Liver (tissue), 9 donors: ENCODE results near the gene PGA3. TPM values are rescaled to one million over a fixed set of nuclear protein-coding genes. Genes with fewer than 3 reads are reported as not detected.

ENCODE experiments used
- DNase-seq: peaks from one replicate; pipeline ENCODE4 v3.0.0-alpha.2; 2017; ENCODE audit warnings: low spot score
- H3K27ac ChIP-seq, 2 donors: one replicate each; pipeline ENCODE4 v1.7.0; 2013; ENCODE audit warnings: inconsistent platforms in 2 of 2, low read length in 2 of 2, control low read depth in 1 of 2, low read depth in 1 of 2, mild to moderate bottlenecking in 1 of 2
- H3K27me3 ChIP-seq, 4 donors: one replicate each; pipeline versions ENCODE4 v1.6.1 to v1.7.0; 2013; ENCODE audit warnings: low read length in 3 of 4, inconsistent platforms in 1 of 4, mild to moderate bottlenecking in 1 of 4, moderate library complexity in 1 of 4; ENCODE audit not compliant: control insufficient read depth in 4 of 4, insufficient read depth in 4 of 4
- H3K36me3 ChIP-seq, 4 donors: one replicate each; pipeline versions ENCODE4 v1.6.1 to v1.7.0; 2013; ENCODE audit warnings: low read length in 3 of 4, mild to moderate bottlenecking in 3 of 4, low read depth in 1 of 4, moderate library complexity in 1 of 4; ENCODE audit not compliant: control insufficient read depth in 4 of 4, insufficient read depth in 3 of 4
- H3K4me1 ChIP-seq, 4 donors: one replicate each; pipeline versions ENCODE4 v1.6.1 to v1.7.0; 2013; ENCODE audit warnings: low read length in 3 of 4, mild to moderate bottlenecking in 3 of 4, moderate library complexity in 1 of 4; ENCODE audit not compliant: control insufficient read depth in 4 of 4, insufficient read depth in 4 of 4
- H3K4me3 ChIP-seq, 3 donors: one replicate each; pipeline versions ENCODE4 v1.6.1 to v1.7.0; 2013; ENCODE audit warnings: low read length in 3 of 3, control low read depth in 1 of 3, low read depth in 1 of 3, mild to moderate bottlenecking in 1 of 3
- H3K9ac ChIP-seq, 2 donors: one replicate each; pipeline ENCODE4 v1.7.0; 2013; ENCODE audit warnings: low read length in 2 of 2, mild to moderate bottlenecking in 2 of 2, moderate library complexity in 2 of 2, control low read depth in 1 of 2, low read depth in 1 of 2
- H3K9me3 ChIP-seq, 4 donors: one replicate each; pipeline versions ENCODE4 v1.6.1 to v1.7.0; 2013; ENCODE audit warnings: low read length in 3 of 4; ENCODE audit not compliant: control insufficient read depth in 4 of 4
- EGR1 ChIP-seq, 2 donors: IDR thresholded peaks; 2 replicates each; pipeline ENCODE4 v1.6.1; 2016 to 2018; ENCODE audit warnings: antibody characterized with exemption in 2 of 2, low read depth in 2 of 2
- FOXA1 ChIP-seq: IDR thresholded peaks from 2 replicates; pipeline ENCODE4 v1.6.1; 2016; ENCODE audit warnings: antibody characterized with exemption
- FOXA2 ChIP-seq: IDR thresholded peaks from 2 replicates; pipeline ENCODE4 v1.6.1; 2016; ENCODE audit warnings: antibody characterized with exemption
- GABPA ChIP-seq, 2 donors: IDR thresholded peaks in 1 of 2; conservative IDR thresholded peaks in 1 of 2; 2 replicates each; pipeline ENCODE4 v1.6.1; 2016; ENCODE audit warnings: antibody characterized with exemption in 2 of 2, mild to moderate bottlenecking in 1 of 2, moderate library complexity in 1 of 2
- HNF4A ChIP-seq, 2 donors: conservative IDR thresholded peaks; 2 replicates each; pipeline ENCODE4 v1.6.1; 2016; ENCODE audit warnings: antibody characterized with exemption in 2 of 2, mild to moderate bottlenecking in 2 of 2
- HNF4G ChIP-seq: IDR thresholded peaks from 2 replicates; pipeline ENCODE4 v1.6.1; 2016; ENCODE audit warnings: antibody characterized with exemption
- JUND ChIP-seq, 2 donors: IDR thresholded peaks; 2 replicates each; pipeline ENCODE4 v1.6.1; 2016; ENCODE audit warnings: antibody characterized with exemption in 2 of 2
- NR2F2 ChIP-seq: IDR thresholded peaks from 2 replicates; pipeline ENCODE4 v1.6.1; 2016; ENCODE audit warnings: antibody characterized with exemption
- RAD21 ChIP-seq, 2 donors: IDR thresholded peaks; 2 replicates each; pipeline ENCODE4 v1.6.1; 2016; ENCODE audit warnings: antibody characterized with exemption in 2 of 2, mild to moderate bottlenecking in 2 of 2
- RXRA ChIP-seq, 2 donors: IDR thresholded peaks; 2 replicates each; pipeline ENCODE4 v1.6.1; 2017 to 2018; ENCODE audit warnings: antibody characterized with exemption in 2 of 2, mild to moderate bottlenecking in 1 of 2
- SP1 ChIP-seq: IDR thresholded peaks from 2 replicates; pipeline ENCODE4 v1.6.1; 2018; ENCODE audit warnings: antibody characterized with exemption, mild to moderate bottlenecking
- TAF1 ChIP-seq: conservative IDR thresholded peaks from 2 replicates; pipeline ENCODE4 v1.6.1; 2016; ENCODE audit warnings: antibody characterized with exemption, mild to moderate bottlenecking
- YY1 ChIP-seq: IDR thresholded peaks from 2 replicates; pipeline ENCODE4 v1.6.1; 2016; ENCODE audit warnings: antibody characterized with exemption, mild to moderate bottlenecking
- WGBS: extraction: QIAGEN DNeasy Blood & Tissue Kit; methylation state at CpG from one replicate; pipeline ENCODE4 v1.1.7; 2013; 5-methylcytosine and 5-hydroxymethylcytosine counted together
- polyA plus RNA-seq, 2 donors: library from polyadenylated mRNA; stranded (reverse) in 1 of 2; unstranded in 1 of 2; fragments of 200-250 nt in 1 of 2; fragments of >200 nt in 1 of 2; fragmentation: Nextera tagmentation in 1 of 2; extraction: Ambion mirVana in 1 of 2; gene quantifications; one replicate each; pipeline versions ENCODE4 v1.2.1 to v1.2.3, GENCODE V29; 2013 to 2015
- total RNA-seq, 2 donors: library from RNA; depleted of rRNA; stranded (reverse); fragments of >200 nt; gene quantifications; one replicate each; pipeline ENCODE4 v1.2.3, GENCODE V29; 2014
- TF ChIP-seq, protein P1 (sequence below): fragments of 150-350 bp; IDR thresholded peaks from 2 replicates; pipeline ENCODE4 v1.5.1; 2017; ENCODE audit warnings: improper control_type of control experiment, low read depth, low read length; ENCODE audit not compliant: missing input control
- TF ChIP-seq, protein P2 (sequence below): IDR thresholded peaks from 2 replicates; pipeline ENCODE4 v1.6.1; 2016; ENCODE audit warnings: antibody characterized with exemption
- TF ChIP-seq, protein P3 (sequence below): IDR thresholded peaks from 2 replicates; pipeline ENCODE4 v1.6.1; 2016; ENCODE audit warnings: antibody characterized with exemption
- TF ChIP-seq, protein P4 (sequence below): IDR thresholded peaks from 2 replicates; pipeline ENCODE4 v1.6.1; 2016; ENCODE audit warnings: antibody characterized with exemption, mild to moderate bottlenecking
- TF ChIP-seq, protein P5 (sequence below): IDR thresholded peaks from 2 replicates; pipeline ENCODE4 v1.6.1; 2016; ENCODE audit warnings: antibody characterized with exemption
- donor health status: healthy.
- donor health status: healthy.
- donor health status: healthy.
- donor health status: healthy.
- donor health status: healthy.

PGA3 gene
- total and polyA plus RNA-seq, 4 donors = 0.25 to 0.56 (median 0.54) TPM; not detected in 1

DNA sequence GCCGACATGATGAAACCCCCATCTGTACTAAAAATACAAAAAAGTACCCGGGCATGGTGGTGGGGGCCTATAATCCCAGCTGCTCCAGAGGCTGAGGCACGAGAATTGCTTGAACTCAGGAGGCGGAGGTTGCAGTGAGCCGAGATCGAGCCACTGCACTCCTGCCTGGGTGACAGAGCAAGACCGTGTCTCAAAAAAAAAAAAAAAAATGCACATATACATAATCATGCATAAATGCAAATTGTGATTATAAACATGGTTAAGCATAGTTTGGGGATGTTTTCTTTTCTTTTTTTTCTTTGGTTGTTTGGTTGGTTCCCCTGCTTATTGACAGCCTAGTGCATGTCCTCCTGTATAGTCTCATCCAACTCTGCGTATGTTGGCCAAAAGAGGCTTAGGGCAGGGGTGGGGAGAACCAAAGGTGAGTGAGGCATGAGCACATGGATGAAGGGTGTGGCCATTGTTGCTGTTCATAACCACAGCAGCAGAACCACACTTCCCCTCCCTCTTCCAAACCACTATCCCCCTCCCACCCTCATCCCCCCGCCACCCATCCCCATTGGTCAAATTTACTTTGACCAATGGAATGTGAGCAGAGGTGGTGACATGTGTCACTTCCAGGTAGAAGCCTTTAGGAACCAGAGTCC lies 35.1 kb upstream of the PGA3 start (continued):
- no peak for TF ChIP-seq GABPA (IDR thresholded peaks at IDR 0.05 in 1 of 2, conservative IDR thresholded peaks at IDR 0.05 in 1 of 2)
- TF ChIP-seq, protein P1, sequence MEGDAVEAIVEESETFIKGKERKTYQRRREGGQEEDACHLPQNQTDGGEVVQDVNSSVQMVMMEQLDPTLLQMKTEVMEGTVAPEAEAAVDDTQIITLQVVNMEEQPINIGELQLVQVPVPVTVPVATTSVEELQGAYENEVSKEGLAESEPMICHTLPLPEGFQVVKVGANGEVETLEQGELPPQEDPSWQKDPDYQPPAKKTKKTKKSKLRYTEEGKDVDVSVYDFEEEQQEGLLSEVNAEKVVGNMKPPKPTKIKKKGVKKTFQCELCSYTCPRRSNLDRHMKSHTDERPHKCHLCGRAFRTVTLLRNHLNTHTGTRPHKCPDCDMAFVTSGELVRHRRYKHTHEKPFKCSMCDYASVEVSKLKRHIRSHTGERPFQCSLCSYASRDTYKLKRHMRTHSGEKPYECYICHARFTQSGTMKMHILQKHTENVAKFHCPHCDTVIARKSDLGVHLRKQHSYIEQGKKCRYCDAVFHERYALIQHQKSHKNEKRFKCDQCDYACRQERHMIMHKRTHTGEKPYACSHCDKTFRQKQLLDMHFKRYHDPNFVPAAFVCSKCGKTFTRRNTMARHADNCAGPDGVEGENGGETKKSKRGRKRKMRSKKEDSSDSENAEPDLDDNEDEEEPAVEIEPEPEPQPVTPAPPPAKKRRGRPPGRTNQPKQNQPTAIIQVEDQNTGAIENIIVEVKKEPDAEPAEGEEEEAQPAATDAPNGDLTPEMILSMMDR = no peak
- TF ChIP-seq, protein P2, sequence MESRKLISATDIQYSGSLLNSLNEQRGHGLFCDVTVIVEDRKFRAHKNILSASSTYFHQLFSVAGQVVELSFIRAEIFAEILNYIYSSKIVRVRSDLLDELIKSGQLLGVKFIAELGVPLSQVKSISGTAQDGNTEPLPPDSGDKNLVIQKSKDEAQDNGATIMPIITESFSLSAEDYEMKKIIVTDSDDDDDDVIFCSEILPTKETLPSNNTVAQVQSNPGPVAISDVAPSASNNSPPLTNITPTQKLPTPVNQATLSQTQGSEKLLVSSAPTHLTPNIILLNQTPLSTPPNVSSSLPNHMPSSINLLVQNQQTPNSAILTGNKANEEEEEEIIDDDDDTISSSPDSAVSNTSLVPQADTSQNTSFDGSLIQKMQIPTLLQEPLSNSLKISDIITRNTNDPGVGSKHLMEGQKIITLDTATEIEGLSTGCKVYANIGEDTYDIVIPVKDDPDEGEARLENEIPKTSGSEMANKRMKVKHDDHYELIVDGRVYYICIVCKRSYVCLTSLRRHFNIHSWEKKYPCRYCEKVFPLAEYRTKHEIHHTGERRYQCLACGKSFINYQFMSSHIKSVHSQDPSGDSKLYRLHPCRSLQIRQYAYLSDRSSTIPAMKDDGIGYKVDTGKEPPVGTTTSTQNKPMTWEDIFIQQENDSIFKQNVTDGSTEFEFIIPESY = no peak

DNA sequence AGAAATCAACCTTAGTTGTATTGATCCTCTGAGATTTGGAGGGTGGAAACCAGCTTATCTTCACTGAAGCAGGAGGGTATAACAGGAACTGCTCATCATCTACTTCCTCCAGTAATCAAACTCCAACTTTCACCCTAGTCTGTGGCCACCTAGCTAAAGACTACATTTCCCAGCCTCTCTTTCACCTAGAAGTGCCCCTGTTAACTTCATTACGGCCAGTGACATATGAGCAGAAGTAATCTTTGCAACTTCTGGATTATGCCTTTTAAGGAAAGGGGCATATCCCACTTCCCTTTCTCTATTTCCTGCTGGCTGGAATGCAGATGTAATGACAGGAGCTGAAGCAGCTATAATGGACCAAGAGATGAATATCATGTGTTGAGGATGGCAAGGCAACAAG lies 34.5 kb upstream of the PGA3 start:
- Histone ChIP-seq H3K36me3 (no peaks in the 10 kb centered on the region), H3K9ac (no peak overlapping the region), H3K4me3 (no peak overlapping the region), H3K9me3 (peaks cover 0 to 7% (median 0%) of the 10 kb centered on the region in 4 donors), H3K4me1 (no peaks in the 10 kb centered on the region), H3K27ac (no peak overlapping the region), H3K27me3 (no peaks in the 10 kb centered on the region)
- WGBS = 91% methylated on average over 1 of the region's 1 CpG
- no peak for DNase-seq
- no peak for TF ChIP-seq EGR1 (IDR thresholded peaks at IDR 0.05; ENCODE audit: low read depth in 2 of 2)
- TF ChIP-seq, protein P3, sequence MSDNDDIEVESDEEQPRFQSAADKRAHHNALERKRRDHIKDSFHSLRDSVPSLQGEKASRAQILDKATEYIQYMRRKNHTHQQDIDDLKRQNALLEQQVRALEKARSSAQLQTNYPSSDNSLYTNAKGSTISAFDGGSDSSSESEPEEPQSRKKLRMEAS = no peak
- TF ChIP-seq HNF4G = no peak
- TF ChIP-seq SP1 = no peak
- TF ChIP-seq, protein P2 = no peak
- TF ChIP-seq YY1 = no peak
- TF ChIP-seq, protein P4, sequence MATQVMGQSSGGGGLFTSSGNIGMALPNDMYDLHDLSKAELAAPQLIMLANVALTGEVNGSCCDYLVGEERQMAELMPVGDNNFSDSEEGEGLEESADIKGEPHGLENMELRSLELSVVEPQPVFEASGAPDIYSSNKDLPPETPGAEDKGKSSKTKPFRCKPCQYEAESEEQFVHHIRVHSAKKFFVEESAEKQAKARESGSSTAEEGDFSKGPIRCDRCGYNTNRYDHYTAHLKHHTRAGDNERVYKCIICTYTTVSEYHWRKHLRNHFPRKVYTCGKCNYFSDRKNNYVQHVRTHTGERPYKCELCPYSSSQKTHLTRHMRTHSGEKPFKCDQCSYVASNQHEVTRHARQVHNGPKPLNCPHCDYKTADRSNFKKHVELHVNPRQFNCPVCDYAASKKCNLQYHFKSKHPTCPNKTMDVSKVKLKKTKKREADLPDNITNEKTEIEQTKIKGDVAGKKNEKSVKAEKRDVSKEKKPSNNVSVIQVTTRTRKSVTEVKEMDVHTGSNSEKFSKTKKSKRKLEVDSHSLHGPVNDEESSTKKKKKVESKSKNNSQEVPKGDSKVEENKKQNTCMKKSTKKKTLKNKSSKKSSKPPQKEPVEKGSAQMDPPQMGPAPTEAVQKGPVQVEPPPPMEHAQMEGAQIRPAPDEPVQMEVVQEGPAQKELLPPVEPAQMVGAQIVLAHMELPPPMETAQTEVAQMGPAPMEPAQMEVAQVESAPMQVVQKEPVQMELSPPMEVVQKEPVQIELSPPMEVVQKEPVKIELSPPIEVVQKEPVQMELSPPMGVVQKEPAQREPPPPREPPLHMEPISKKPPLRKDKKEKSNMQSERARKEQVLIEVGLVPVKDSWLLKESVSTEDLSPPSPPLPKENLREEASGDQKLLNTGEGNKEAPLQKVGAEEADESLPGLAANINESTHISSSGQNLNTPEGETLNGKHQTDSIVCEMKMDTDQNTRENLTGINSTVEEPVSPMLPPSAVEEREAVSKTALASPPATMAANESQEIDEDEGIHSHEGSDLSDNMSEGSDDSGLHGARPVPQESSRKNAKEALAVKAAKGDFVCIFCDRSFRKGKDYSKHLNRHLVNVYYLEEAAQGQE = no peak
- no peak for TF ChIP-seq TAF1
- no peak for TF ChIP-seq RAD21 (IDR thresholded peaks at IDR 0.05)
- no peak for TF ChIP-seq NR2F2
- TF ChIP-seq, protein P5, sequence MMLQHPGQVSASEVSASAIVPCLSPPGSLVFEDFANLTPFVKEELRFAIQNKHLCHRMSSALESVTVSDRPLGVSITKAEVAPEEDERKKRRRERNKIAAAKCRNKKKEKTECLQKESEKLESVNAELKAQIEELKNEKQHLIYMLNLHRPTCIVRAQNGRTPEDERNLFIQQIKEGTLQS = no peak
- no peak for TF ChIP-seq FOXA1
- TF ChIP-seq HNF4A (conservative IDR thresholded peaks at IDR 0.05) = no peak
- no peak for TF ChIP-seq JUND (IDR thresholded peaks at IDR 0.05)
- TF ChIP-seq GABPA (IDR thresholded peaks at IDR 0.05 in 1 of 2, conservative IDR thresholded peaks at IDR 0.05 in 1 of 2) = no peak
- no peak for TF ChIP-seq FOXA2
- TF ChIP-seq, protein P1 = no peak
- TF ChIP-seq RXRA (IDR thresholded peaks at IDR 0.05) = no peak
